Measurements from ENCODE around the gene LRRN1. TPM values are rescaled to one million over a fixed set of nuclear protein-coding genes. Genes with fewer than 3 reads are reported as not detected.
A peak's percentile ranks its signal among the peaks of the same experiment; 100 is the strongest.

LRRN1 gene
- polyA plus RNA-seq, 2 of the 4 experiments (the other 2 are of a cell fraction), result not detected

DNA sequence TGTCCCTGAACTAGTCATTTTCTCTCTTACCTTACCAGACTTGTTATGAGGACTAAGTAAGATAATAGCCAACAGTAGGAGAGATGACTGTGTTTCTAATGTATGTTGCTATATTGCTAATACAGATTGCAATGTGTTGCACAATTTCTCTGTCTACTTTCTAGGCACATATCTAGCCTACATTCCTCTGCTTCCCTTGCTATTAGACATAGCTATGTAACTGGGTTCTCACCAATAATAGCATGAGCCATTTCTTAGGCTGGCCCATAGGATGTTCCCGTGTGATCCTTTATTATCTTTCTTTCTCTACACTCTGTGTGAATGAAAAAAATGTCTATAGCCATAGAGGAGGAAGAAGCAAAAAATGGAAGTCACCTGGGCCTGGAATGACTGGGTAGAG, 6.8 kb upstream of the LRRN1 start (continued):
- TF ChIP-seq, protein P1, sequence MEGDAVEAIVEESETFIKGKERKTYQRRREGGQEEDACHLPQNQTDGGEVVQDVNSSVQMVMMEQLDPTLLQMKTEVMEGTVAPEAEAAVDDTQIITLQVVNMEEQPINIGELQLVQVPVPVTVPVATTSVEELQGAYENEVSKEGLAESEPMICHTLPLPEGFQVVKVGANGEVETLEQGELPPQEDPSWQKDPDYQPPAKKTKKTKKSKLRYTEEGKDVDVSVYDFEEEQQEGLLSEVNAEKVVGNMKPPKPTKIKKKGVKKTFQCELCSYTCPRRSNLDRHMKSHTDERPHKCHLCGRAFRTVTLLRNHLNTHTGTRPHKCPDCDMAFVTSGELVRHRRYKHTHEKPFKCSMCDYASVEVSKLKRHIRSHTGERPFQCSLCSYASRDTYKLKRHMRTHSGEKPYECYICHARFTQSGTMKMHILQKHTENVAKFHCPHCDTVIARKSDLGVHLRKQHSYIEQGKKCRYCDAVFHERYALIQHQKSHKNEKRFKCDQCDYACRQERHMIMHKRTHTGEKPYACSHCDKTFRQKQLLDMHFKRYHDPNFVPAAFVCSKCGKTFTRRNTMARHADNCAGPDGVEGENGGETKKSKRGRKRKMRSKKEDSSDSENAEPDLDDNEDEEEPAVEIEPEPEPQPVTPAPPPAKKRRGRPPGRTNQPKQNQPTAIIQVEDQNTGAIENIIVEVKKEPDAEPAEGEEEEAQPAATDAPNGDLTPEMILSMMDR (IDR thresholded peaks at IDR 0.05), result no peak

DNA sequence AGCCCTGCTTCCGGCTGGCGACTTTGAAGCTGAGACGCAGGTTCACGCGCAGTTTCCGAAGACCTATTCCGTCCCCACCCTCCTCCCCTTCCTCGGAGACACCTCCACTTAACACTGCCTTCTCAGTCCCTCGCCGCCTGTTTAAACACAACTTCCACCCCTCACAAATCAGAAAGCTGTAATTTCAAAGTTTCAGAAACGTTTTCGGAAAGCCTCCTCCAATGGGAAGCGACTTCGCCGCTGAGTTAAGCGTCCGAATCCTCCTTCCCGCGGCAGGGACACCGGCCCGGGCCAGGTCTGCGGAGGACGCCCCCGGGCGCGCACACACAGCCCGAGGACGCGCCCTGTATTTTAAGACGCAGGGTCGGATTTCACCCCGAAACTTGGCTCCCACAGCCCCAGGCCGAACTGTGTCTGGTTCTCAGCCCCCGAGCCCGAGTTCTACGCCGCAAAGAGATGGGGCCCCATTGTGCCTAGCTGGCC, 559 bp upstream of the LRRN1 start:
- peak overlapping the region; percentile 88 for H3K4me2 ChIP-seq
- ATAC-seq, result peak in 1 of 2 experiments; percentile 50; a peak in 3 of 6 replicates
- no peak for FAIRE-seq
- H3K27ac ChIP-seq, result no peak overlapping the region
- POLR2A ChIA-PET, result no interaction called here
- H3K9me3 ChIP-seq, result no peaks in the 10 kb centered on the region
- TF ChIP-seq, protein P2, sequence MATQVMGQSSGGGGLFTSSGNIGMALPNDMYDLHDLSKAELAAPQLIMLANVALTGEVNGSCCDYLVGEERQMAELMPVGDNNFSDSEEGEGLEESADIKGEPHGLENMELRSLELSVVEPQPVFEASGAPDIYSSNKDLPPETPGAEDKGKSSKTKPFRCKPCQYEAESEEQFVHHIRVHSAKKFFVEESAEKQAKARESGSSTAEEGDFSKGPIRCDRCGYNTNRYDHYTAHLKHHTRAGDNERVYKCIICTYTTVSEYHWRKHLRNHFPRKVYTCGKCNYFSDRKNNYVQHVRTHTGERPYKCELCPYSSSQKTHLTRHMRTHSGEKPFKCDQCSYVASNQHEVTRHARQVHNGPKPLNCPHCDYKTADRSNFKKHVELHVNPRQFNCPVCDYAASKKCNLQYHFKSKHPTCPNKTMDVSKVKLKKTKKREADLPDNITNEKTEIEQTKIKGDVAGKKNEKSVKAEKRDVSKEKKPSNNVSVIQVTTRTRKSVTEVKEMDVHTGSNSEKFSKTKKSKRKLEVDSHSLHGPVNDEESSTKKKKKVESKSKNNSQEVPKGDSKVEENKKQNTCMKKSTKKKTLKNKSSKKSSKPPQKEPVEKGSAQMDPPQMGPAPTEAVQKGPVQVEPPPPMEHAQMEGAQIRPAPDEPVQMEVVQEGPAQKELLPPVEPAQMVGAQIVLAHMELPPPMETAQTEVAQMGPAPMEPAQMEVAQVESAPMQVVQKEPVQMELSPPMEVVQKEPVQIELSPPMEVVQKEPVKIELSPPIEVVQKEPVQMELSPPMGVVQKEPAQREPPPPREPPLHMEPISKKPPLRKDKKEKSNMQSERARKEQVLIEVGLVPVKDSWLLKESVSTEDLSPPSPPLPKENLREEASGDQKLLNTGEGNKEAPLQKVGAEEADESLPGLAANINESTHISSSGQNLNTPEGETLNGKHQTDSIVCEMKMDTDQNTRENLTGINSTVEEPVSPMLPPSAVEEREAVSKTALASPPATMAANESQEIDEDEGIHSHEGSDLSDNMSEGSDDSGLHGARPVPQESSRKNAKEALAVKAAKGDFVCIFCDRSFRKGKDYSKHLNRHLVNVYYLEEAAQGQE (IDR thresholded peaks at IDR 0.05), result no peak
- TF ChIP-seq KDM5A (IDR thresholded peaks at IDR 0.05) (no peak), POLR2A (IDR thresholded peaks at IDR 0.05; ENCODE audit: low read length) (no peak), RNF2 (IDR thresholded peaks at IDR 0.05; ENCODE audit: borderline replicate concordance, low read depth) (no peak), RFX5 (IDR thresholded peaks at IDR 0.05) (no peak), PHF8 (IDR thresholded peaks at IDR 0.05; ENCODE audit: borderline replicate concordance, low read depth) (no peak), RARB (CRISPR knock-in tag; IDR thresholded peaks at IDR 0.05) (no peak), TFCP2L1 (CRISPR knock-in tag; IDR thresholded peaks at IDR 0.05) (no peak), BHLHE40 (IDR thresholded peaks at IDR 0.05; ENCODE audit: low read depth, low read length) (no peak), ZNF302 (CRISPR knock-in tag; IDR thresholded peaks at IDR 0.05) (no peak), CHD2 (IDR thresholded peaks at IDR 0.05; ENCODE audit: low read length, partially characterized antibody) (no peak), HDAC2 (IDR thresholded peaks at IDR 0.05) (no peak), NPAS2 (CRISPR knock-in tag; IDR thresholded peaks at IDR 0.05; ENCODE audit: borderline replicate concordance) (no peak)
- TF ChIP-seq, protein P3, sequence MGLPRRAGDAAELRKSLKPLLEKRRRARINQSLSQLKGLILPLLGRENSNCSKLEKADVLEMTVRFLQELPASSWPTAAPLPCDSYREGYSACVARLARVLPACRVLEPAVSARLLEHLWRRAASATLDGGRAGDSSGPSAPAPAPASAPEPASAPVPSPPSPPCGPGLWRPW (IDR thresholded peaks at IDR 0.05), result no peak
- peak overlapping the region; percentile 44 for H3K4me3 ChIP-seq
- H3K4me1 ChIP-seq, result peaks cover 6% of the 10 kb centered on the region; the same call in 1 of the 3 replicates
- DNase-seq (ENCODE audit: low read depth in 1 of 2, low spot score in 1 of 2), result no peak
- WGBS (ENCODE audit: missing lambda C conversion rate), result 12% methylated on average over 28 of the region's 37 CpGs
- CTCF ChIA-PET, result no interaction called here

- Histone ChIP-seq H3K9me3 (no peaks in the 10 kb centered on the region), H3K4me2 (peak overlapping the region; percentile 88), H3K4me1 (peaks cover 6% of the 10 kb centered on the region; the same call in 1 of the 3 replicates), H3K27ac (no peak overlapping the region), H3K4me3 (peak overlapping the region; percentile 44; the same call in 2 of the 3 replicates)
- 19% methylated on average over 14 of the region's 19 CpGs for WGBS (ENCODE audit: missing lambda C conversion rate)
- ChIA-PET POLR2A (no interaction called here), CTCF (no interaction called here)
- FAIRE-seq (no peak), ATAC-seq (peak in 1 of 2 experiments; percentile 23; a peak in 3 of 6 replicates), DNase-seq (ENCODE audit: low read depth in 1 of 2, low spot score in 1 of 2) (no peak)
- TF ChIP-seq CEBPB (IDR thresholded peaks at IDR 0.05) (no peak), EP300 (IDR thresholded peaks at IDR 0.05) (no peak)
Observed at GRCh38 chr3:3800080-3800455, 837 bp downstream of the LRRN1 start.
